Measurements from ENCODE around the gene TREML1. TPM values are rescaled to one million over a fixed set of nuclear protein-coding genes. Genes with fewer than 3 reads are reported as not detected.

Gene TREML1
- total RNA-seq, 4 donors from 2014 or later: not detected

- Histone ChIP-seq H3K27ac (peak overlapping the region in 3 of 4 donors; percentile 0 to 42 (median 11)), H3K9me3 (no peaks in the 10 kb centered on the region), H3K27me3 (no peaks in the 10 kb centered on the region), H3K36me3 (no peaks in the 10 kb centered on the region), H3K4me1 (peaks cover 0 to 7% (median 0%) of the 10 kb centered on the region in 4 donors), H3K4me3 (no peak overlapping the region)
- no peak for DNase-seq
- WGBS, 2 donors (ENCODE audit: low coverage in 1 of 2): 70% methylated on average over 1 of the region's 1 CpG; no CpG with 5 or more reads in 1 of the 2 donors
- no peak for TF ChIP-seq EP300 (IDR thresholded peaks at IDR 0.05; ENCODE audit: low read depth)
- no peak for TF ChIP-seq POLR2A (IDR thresholded peaks at IDR 0.05)
- TF ChIP-seq CTCF (IDR thresholded peaks at IDR 0.05): no peak
- no peak for TF ChIP-seq POLR2AphosphoS5 (IDR thresholded peaks at IDR 0.05)
- in situ Hi-C loops (cut with MboI; ENCODE audit: low pct_ligation_motif_present in 1 of 4, low pct_unique_long_range_greater_than_20kb in 1 of 4, low sequenced_read_pairs in 3 of 4) (no loop called here), intact Hi-C loops (cut with DNase I; ENCODE audit: low total_unique reads) (no loop called here)
These were observed 45.6 kb upstream of the TREML1 start for GRCh38 chr6:41199552-41200246.

- TF ChIP-seq POLR2A (IDR thresholded peaks at IDR 0.05): no peak
- TF ChIP-seq EP300 (IDR thresholded peaks at IDR 0.05; ENCODE audit: low read depth): no peak
- TF ChIP-seq CTCF (IDR thresholded peaks at IDR 0.05): no peak
- TF ChIP-seq POLR2AphosphoS5 (IDR thresholded peaks at IDR 0.05): no peak
- 85 to 99% methylated on average over 3 of the region's 3 CpGs for WGBS, 2 donors (ENCODE audit: low coverage in 1 of 2)
- Histone ChIP-seq H3K9me3 (no peaks in the 10 kb centered on the region), H3K27ac (no peak overlapping the region), H3K4me3 (no peak overlapping the region), H3K27me3 (no peaks in the 10 kb centered on the region), H3K36me3 (no peaks in the 10 kb centered on the region), H3K4me1 (peaks cover 0 to 7% (median 0%) of the 10 kb centered on the region in 4 donors)
- DNase-seq: no peak
- intact Hi-C loops (cut with DNase I; ENCODE audit: low total_unique reads) (no loop called here), in situ Hi-C loops (cut with MboI; ENCODE audit: low pct_ligation_motif_present in 1 of 4, low pct_unique_long_range_greater_than_20kb in 1 of 4, low sequenced_read_pairs in 3 of 4) (no loop called here)
These were observed 43.1 kb upstream of the TREML1 start for GRCh38 chr6:41197234-41197633.

- in situ Hi-C loops (cut with MboI; ENCODE audit: low pct_ligation_motif_present in 1 of 4, low pct_unique_long_range_greater_than_20kb in 1 of 4, low sequenced_read_pairs in 3 of 4): no loop called here
- H3K9me3 ChIP-seq: no peaks in the 10 kb centered on the region
- TF ChIP-seq POLR2AphosphoS5 (IDR thresholded peaks at IDR 0.05) (no peak), CTCF (IDR thresholded peaks at IDR 0.05) (no peak), POLR2A (IDR thresholded peaks at IDR 0.05) (no peak), EP300 (IDR thresholded peaks at IDR 0.05; ENCODE audit: low read depth) (no peak)
- WGBS, 2 donors (ENCODE audit: low coverage in 1 of 2): 94% methylated on average over 3 of the region's 3 CpGs; no CpG with 5 or more reads in 1 of the 2 donors
- H3K4me3 ChIP-seq: no peak overlapping the region
- intact Hi-C loops (cut with DNase I; ENCODE audit: low total_unique reads): no loop called here
- H3K4me1 ChIP-seq: no peaks in the 10 kb centered on the region
- H3K36me3 ChIP-seq: no peaks in the 10 kb centered on the region
- H3K27ac ChIP-seq: no peak overlapping the region
- no peaks in the 10 kb centered on the region for H3K27me3 ChIP-seq
- DNase-seq: no peak
These were observed 40.2 kb upstream of the TREML1 start for GRCh38 chr6:41194386-41194785.

- WGBS, 2 donors (ENCODE audit: low coverage in 1 of 2): 50 to 61% methylated on average over 4 to 5 of the region's 5 CpGs
- no peaks in the 10 kb centered on the region for H3K36me3 ChIP-seq
- H3K27ac ChIP-seq: no peak overlapping the region
- no peak overlapping the region for H3K4me3 ChIP-seq
- no peaks in the 10 kb centered on the region for H3K27me3 ChIP-seq
- in situ Hi-C loops (cut with MboI; ENCODE audit: low pct_ligation_motif_present in 1 of 4, low pct_unique_long_range_greater_than_20kb in 1 of 4, low sequenced_read_pairs in 3 of 4) (no loop called here), intact Hi-C loops (cut with DNase I; ENCODE audit: low total_unique reads) (no loop called here)
- no peaks in the 10 kb centered on the region for H3K4me1 ChIP-seq
- no peaks in the 10 kb centered on the region for H3K9me3 ChIP-seq
- no peak for DNase-seq
- no peak for TF ChIP-seq POLR2A (IDR thresholded peaks at IDR 0.05)
- TF ChIP-seq EP300 (IDR thresholded peaks at IDR 0.05; ENCODE audit: low read depth): no peak
- TF ChIP-seq CTCF (IDR thresholded peaks at IDR 0.05): no peak
- no peak for TF ChIP-seq POLR2AphosphoS5 (IDR thresholded peaks at IDR 0.05)
These were observed 39.7 kb upstream of the TREML1 start for GRCh38 chr6:41193884-41194283.
